Transverse colon (tissue), 4 donors: ENCODE data around the gene OOSP1. TPM values are rescaled to one million over a fixed set of nuclear protein-coding genes. Genes with fewer than 3 reads are reported as not detected.
"Not testable (repeated sequence)": the region's sequence is repeated elsewhere in the genome, so short reads cannot be mapped to it uniquely, and the experiment has no call there.

ENCODE experiments used
- DNase-seq: peaks from one replicate; pipeline ENCODE4 v3.0.0-alpha.2; 2019
- H3K27ac ChIP-seq, 4 donors: fragments of 200-600 bp; sonication (generic); 2 replicates each; pipeline ENCODE4 v1.5.1; 2016 to 2018; ENCODE audit warnings: inconsistent platforms in 4 of 4
- H3K27me3 ChIP-seq: fragments of 200-600 bp; sonication (generic); 2 replicates; pipeline ENCODE4 v1.5.1; 2017; ENCODE audit warnings: inconsistent platforms
- H3K36me3 ChIP-seq, 4 donors: fragments of 200-600 bp; sonication (generic); 2 replicates each; pipeline ENCODE4 v1.5.1; 2017 to 2019; ENCODE audit warnings: inconsistent platforms in 4 of 4
- H3K4me1 ChIP-seq, 4 donors: fragments of 200-600 bp; sonication (generic); 2 replicates each; pipeline ENCODE4 v1.5.1; 2017 to 2020; ENCODE audit warnings: inconsistent platforms in 4 of 4
- H3K4me3 ChIP-seq, 4 donors: fragments of 200-600 bp; sonication (generic); 1 replicate in 1 of 4; 2 replicates in 3 of 4; pipeline versions ENCODE4 v1.5.1 to v1.6.1; 2017 to 2019; ENCODE audit warnings: inconsistent platforms in 4 of 4
- H3K9me3 ChIP-seq, 2 donors: fragments of 200-600 bp; sonication (generic); 2 replicates each; pipeline ENCODE4 v1.5.1; 2017 to 2019; ENCODE audit warnings: inconsistent platforms in 2 of 2
- EP300 ChIP-seq: sonication (generic); formaldehyde crosslinking; IDR thresholded peaks from one replicate; pipeline ENCODE4 v1.6.1; 2017; ENCODE audit warnings: antibody characterized with exemption, low read depth
- POLR2A ChIP-seq: fragments of 450-650 bp; IDR thresholded peaks from one replicate; pipeline ENCODE4 v1.6.1; 2016; ENCODE audit warnings: antibody characterized with exemption, mild to moderate bottlenecking, moderate library complexity
- POLR2AphosphoS5 ChIP-seq, 3 donors: sonication (generic); formaldehyde crosslinking; IDR thresholded peaks; one replicate each; pipeline ENCODE4 v1.6.1; 2016; ENCODE audit warnings: antibody characterized with exemption in 3 of 3
- WGBS, 2 donors: methylation state at CpG; one replicate each; pipeline ENCODE4 v1.1.5; 2018; ENCODE audit warnings: low coverage in 1 of 2; 5-methylcytosine and 5-hydroxymethylcytosine counted together
- in situ Hi-C, 4 donors: fragments of 200-750 bp; cut with MboI; loops; one replicate each; pipeline versions ENCODE4 v1.15.0 to v1.15.1; 2017; ENCODE audit warnings: low sequenced_read_pairs in 3 of 4, low pct_ligation_motif_present in 1 of 4, low pct_unique_long_range_greater_than_20kb in 1 of 4
- intact Hi-C: fragments of 100-400 bp; cut with DNase I; formaldehyde crosslinking; loops from one replicate; pipeline ENCODE4 v1.15.1; 2023; ENCODE audit warnings: low total_unique reads
- total RNA-seq, 4 donors: library from RNA; depleted of rRNA; stranded (reverse); fragments of >200 nt; gene quantifications; one replicate each; pipeline ENCODE4 v1.1.0, GENCODE V29; 2016
- TF ChIP-seq, protein P1 (sequence below), 5 experiments: fragments of 200-600 bp in 3 of 5; fragments of 450-650 bp in 2 of 5; sonication (generic) in 3 of 5; IDR thresholded peaks; 1 replicate in 2 of 5; 2 replicates in 3 of 5; pipeline ENCODE4 v1.5.1; 2016 to 2017; ENCODE audit warnings: antibody characterized with exemption in 5 of 5, inconsistent platforms in 3 of 5, mild to moderate bottlenecking in 2 of 5, moderate library complexity in 1 of 5

Gene OOSP1
- total RNA-seq, 4 donors from 2014 or later, result not detected

DNA sequence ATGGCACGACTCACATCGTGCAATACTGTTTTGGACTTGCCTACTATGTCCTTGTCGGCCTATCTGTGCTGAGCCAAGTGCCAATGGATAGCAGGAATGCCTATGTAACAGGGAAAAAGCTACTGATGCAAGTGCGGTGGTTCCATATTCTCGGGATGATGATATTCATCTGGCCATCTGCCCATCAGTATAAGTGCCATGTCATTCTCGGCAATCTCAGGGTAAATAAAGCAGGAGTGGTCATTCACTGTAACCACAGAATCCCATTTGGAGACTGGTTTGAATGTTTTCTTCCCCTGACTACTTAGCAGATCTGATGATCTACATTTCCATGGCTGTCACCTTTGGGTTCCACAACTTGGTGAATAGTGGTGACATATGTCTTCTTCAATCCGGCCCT, 39.6 kb upstream of the OOSP1 start:
- 86% methylated on average over 1 to 7 of the region's 7 CpGs for WGBS, 2 donors
- TF ChIP-seq, protein P1, sequence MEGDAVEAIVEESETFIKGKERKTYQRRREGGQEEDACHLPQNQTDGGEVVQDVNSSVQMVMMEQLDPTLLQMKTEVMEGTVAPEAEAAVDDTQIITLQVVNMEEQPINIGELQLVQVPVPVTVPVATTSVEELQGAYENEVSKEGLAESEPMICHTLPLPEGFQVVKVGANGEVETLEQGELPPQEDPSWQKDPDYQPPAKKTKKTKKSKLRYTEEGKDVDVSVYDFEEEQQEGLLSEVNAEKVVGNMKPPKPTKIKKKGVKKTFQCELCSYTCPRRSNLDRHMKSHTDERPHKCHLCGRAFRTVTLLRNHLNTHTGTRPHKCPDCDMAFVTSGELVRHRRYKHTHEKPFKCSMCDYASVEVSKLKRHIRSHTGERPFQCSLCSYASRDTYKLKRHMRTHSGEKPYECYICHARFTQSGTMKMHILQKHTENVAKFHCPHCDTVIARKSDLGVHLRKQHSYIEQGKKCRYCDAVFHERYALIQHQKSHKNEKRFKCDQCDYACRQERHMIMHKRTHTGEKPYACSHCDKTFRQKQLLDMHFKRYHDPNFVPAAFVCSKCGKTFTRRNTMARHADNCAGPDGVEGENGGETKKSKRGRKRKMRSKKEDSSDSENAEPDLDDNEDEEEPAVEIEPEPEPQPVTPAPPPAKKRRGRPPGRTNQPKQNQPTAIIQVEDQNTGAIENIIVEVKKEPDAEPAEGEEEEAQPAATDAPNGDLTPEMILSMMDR (IDR thresholded peaks at IDR 0.05), result no peak
- no peak for TF ChIP-seq POLR2A
- TF ChIP-seq EP300, result no peak
- no peak for TF ChIP-seq POLR2AphosphoS5 (IDR thresholded peaks at IDR 0.05)
- intact Hi-C loops (no loop called here), in situ Hi-C loops (no loop called here)
- Histone ChIP-seq H3K36me3 (no peaks in the 10 kb centered on the region), H3K4me1 (no peaks in the 10 kb centered on the region), H3K27ac (no peak overlapping the region), H3K27me3 (no peaks in the 10 kb centered on the region), H3K9me3 (no peaks in the 10 kb centered on the region), H3K4me3 (no peak overlapping the region)
- no peak for DNase-seq

DNA sequence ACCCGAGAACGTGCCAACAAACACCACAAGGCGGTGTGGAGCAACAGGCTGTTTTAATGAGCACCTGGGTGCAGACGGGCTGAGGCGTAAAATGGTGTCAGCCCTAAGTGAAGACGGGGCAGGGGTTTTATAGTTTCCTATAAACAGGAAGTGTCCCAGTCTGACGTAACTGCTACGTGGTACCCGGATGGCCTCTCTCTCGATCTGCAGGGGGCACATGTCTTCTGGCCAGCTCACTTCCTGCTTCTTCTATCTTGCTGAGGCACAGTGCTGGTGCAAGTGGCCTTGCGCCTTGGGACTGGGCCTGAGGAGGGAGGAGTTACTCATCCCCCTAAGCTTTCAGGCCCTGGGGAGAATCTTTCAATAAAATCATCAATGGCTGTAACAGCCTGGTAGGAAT, 38.7 kb upstream of the OOSP1 start:
- intact Hi-C loops (no loop called here), in situ Hi-C loops (no loop called here)
- H3K9me3 ChIP-seq, result no peaks in the 10 kb centered on the region
- TF ChIP-seq EP300 (no peak), POLR2AphosphoS5 (IDR thresholded peaks at IDR 0.05) (no peak), POLR2A (no peak)
- TF ChIP-seq, protein P1 (IDR thresholded peaks at IDR 0.05), result no peak
- no peak overlapping the region for H3K4me3 ChIP-seq
- no peaks in the 10 kb centered on the region for H3K4me1 ChIP-seq
- H3K27me3 ChIP-seq, result no peaks in the 10 kb centered on the region
- no peaks in the 10 kb centered on the region for H3K36me3 ChIP-seq
- 66 to 78% methylated on average over 6 to 11 of the region's 11 CpGs for WGBS, 2 donors
- no peak for DNase-seq
- no peak overlapping the region for H3K27ac ChIP-seq

DNA sequence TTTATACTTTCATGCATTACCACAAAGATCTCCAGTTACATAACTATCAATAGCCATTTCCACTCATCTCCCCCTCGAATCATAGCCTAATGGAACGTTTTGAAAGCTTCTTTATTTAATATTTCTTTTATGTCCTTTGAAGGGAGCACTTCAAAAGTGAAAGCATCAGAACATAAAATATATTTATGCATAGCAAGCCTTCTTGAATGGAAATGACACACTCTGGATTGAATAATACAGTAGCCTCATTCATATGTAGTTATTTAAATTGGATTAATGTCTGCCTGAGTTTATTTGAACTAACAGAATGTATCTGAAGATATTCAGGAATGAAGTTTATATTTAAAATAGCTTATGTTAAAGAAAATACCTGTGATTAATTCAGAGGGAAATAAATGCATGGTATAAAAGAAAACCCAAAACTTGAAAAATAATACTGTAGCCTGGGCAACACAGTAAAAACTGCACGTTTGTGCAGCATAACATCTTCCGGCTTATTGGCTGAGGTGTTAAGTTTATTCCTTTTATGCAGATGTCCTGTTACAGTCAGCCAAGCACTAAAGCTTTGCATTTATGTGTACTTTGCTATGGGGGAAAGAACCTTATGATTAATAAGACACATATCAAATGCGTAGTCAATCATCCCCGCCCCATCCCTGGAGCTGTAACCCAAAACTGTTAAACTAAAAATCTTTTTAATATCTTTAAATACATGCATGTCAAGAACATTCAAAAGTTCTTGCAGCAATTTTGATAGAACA, 37.7 kb upstream of the OOSP1 start:
- H3K27me3 ChIP-seq, result no peaks in the 10 kb centered on the region
- 62 to 71% methylated on average over 6 of the region's 6 CpGs for WGBS, 2 donors
- DNase-seq, result no peak
- no peaks in the 10 kb centered on the region for H3K4me1 ChIP-seq
- H3K9me3 ChIP-seq, result no peaks in the 10 kb centered on the region
- no peak overlapping the region for H3K27ac ChIP-seq
- in situ Hi-C loops, result no loop called here
- intact Hi-C loops, result no loop called here
- H3K36me3 ChIP-seq, result no peaks in the 10 kb centered on the region
- TF ChIP-seq POLR2A, result no peak
- no peak for TF ChIP-seq EP300
- TF ChIP-seq, protein P1 (IDR thresholded peaks at IDR 0.05), result no peak
- TF ChIP-seq POLR2AphosphoS5 (IDR thresholded peaks at IDR 0.05), result no peak
- H3K4me3 ChIP-seq, result no peak overlapping the region

DNA sequence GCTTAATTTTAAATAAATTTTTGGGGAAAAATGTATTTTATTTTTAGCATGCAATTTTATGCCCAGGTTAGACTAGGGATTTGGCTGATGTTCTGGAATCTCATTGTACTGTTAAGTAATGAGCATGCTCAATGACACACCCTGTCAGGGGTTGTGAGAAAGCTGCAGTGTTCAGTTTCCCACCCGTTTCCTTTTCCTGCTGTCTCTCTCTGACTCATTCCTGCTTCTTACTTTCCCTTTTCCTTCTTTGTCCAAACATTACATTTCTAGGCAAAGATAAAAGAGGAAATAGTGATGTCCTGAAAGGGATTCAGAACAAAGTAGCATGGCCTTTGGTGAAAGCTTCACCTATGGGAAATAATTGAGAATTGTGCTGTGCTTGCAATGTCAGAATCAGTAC, 36.9 kb upstream of the OOSP1 start:
- intact Hi-C loops, result no loop called here
- Histone ChIP-seq H3K36me3 (no peaks in the 10 kb centered on the region), H3K27ac (no peak overlapping the region), H3K27me3 (no peaks in the 10 kb centered on the region), H3K4me1 (no peaks in the 10 kb centered on the region), H3K9me3 (no peaks in the 10 kb centered on the region), H3K4me3 (no peak overlapping the region)
- TF ChIP-seq POLR2A, result no peak
- TF ChIP-seq POLR2AphosphoS5 (IDR thresholded peaks at IDR 0.05), result no peak
- TF ChIP-seq EP300, result no peak
- TF ChIP-seq, protein P1 (IDR thresholded peaks at IDR 0.05), result no peak
- in situ Hi-C loops, result no loop called here
- no peak for DNase-seq
- WGBS, 2 donors, result 8 to 32% methylated on average over 1 of the region's 1 CpG

DNA sequence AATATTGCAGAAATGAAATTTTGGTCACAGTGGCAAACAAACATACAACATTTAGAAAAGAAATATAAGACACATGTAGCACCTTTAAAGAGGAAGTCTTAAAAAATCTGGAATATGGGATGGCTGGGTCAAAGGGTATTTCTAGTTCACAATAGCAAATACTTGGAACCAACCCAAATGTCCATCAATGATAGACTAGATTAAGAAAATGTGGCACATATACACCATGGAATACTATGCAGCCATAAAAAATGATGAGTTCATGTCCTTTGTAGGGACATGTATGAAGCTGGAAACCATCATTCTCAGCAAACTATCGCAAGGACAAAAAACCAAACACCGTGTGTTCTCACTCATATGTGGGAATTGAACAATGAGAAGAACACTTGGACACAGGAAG, 34.7 kb upstream of the OOSP1 start:
- H3K4me3 ChIP-seq, intact Hi-C loops, H3K27ac ChIP-seq, H3K9me3 ChIP-seq, H3K27me3 ChIP-seq, H3K36me3 ChIP-seq, H3K4me1 ChIP-seq, DNase-seq, in situ Hi-C loops: not testable (repeated sequence)
- WGBS, 2 donors, result 80 to 94% methylated on average over 1 to 2 of the region's 2 CpGs
